Natural killer cell (primary cell): ENCODE measurements around the gene SPRN. TPM values are rescaled to one million over a fixed set of nuclear protein-coding genes. Genes with fewer than 3 reads are reported as not detected.

Source experiments
- ATAC-seq, 3 donors: fragments of 150-1000 bp in 2 of 3; fragments of 200-7000 bp in 1 of 3; cut with Tn5 transposase; 1 replicate in 1 of 3; 2 replicates in 2 of 3; pipeline ENCODE4 v1.10.0; 2021; ENCODE audit warnings: mild to moderate bottlenecking in 2 of 3, moderate library complexity in 2 of 3
- DNase-seq, 2 donors: peaks; one replicate each; pipeline versions ENCODE4 v3.0.0 to v3.0.0-alpha.2; 2013 to 2021; ENCODE audit warnings: mixed read lengths in 1 of 2
- H3K27ac ChIP-seq: one replicate; pipeline ENCODE4 v1.5.1; 2013; ENCODE audit warnings: mild to moderate bottlenecking, low read length
- H3K27me3 ChIP-seq: one replicate; pipeline ENCODE4 v1.6.1; 2013; ENCODE audit warnings: low read length; ENCODE audit not compliant: control insufficient read depth, insufficient read depth
- H3K36me3 ChIP-seq: one replicate; pipeline ENCODE4 v1.6.1; 2013; ENCODE audit warnings: low read length; ENCODE audit not compliant: control insufficient read depth, insufficient read depth
- H3K4me1 ChIP-seq: one replicate; pipeline ENCODE4 v1.6.1; 2013; ENCODE audit warnings: low read length; ENCODE audit not compliant: control insufficient read depth, insufficient read depth
- H3K4me3 ChIP-seq: one replicate; pipeline ENCODE4 v1.5.1; 2013; ENCODE audit warnings: low read length
- H3K9me3 ChIP-seq: one replicate; pipeline ENCODE4 v1.6.1; 2013; ENCODE audit warnings: low read length; ENCODE audit not compliant: control insufficient read depth, insufficient read depth
- H3K27ac Mint-ChIP-seq, 2 donors: one replicate each; pipeline ENCODE4 v1.8.0; 2022; ENCODE audit warnings: mild to moderate bottlenecking in 2 of 2, mixed read lengths in 2 of 2, moderate library complexity in 1 of 2
- H3K27me3 Mint-ChIP-seq, 2 donors: one replicate each; pipeline ENCODE4 v1.8.0; 2022; ENCODE audit warnings: low read depth in 2 of 2, mixed read lengths in 2 of 2
- H3K36me3 Mint-ChIP-seq: one replicate; pipeline ENCODE4 v1.8.0; 2022; ENCODE audit warnings: mixed read lengths
- H3K4me1 Mint-ChIP-seq, 2 donors: one replicate each; pipeline ENCODE4 v1.8.0; 2022; ENCODE audit warnings: mixed read lengths in 2 of 2
- H3K4me3 Mint-ChIP-seq: one replicate; pipeline ENCODE4 v1.8.0; 2022; ENCODE audit warnings: mild to moderate bottlenecking, moderate library complexity, mixed read lengths
- H3K9me3 Mint-ChIP-seq, 2 donors: one replicate each; pipeline ENCODE4 v1.8.0; 2022; ENCODE audit warnings: mixed read lengths in 2 of 2
- CTCF ChIP-seq: fragments of 200-600 bp; IDR thresholded peaks from one replicate; pipeline ENCODE4 v1.8.0; 2022; ENCODE audit warnings: antibody characterized with exemption
- WGBS: methylation state at CpG from one replicate; pipeline ENCODE4 v1.1.7; 2013; ENCODE audit warnings: missing lambda C conversion rate; ENCODE audit not compliant: insufficient coverage; 5-methylcytosine and 5-hydroxymethylcytosine counted together
- intact Hi-C: fragments of 100-400 bp; cut with micrococcal nuclease; formaldehyde crosslinking; loops from one replicate; pipeline ENCODE4 v1.14.2; 2022
- total RNA-seq, 4 donors: library from RNA; stranded (reverse); fragments of 120-200 nt in 1 of 4; gene quantifications; one replicate each; pipeline versions ENCODE4 v1.2.3 to v1.2.4, GENCODE V29; 2013 to 2022

SPRN gene
- total RNA-seq, 3 donors from 2014 or later (not counting 1 experiment from before 2014, with no cell fraction given): not detected

GRCh38 chr10:133445268-133445732 is 20.9 kb upstream of the SPRN start:
- WGBS: 96% methylated on average over 21 of the region's 22 CpGs
- DNase-seq: no peak

GRCh38 chr10:133444342-133445267 is 20.2 kb upstream of the SPRN start:
- Mint-ChIP-seq H3K36me3 (peaks cover 26% of the 10 kb centered on the region), H3K4me1 (peaks cover 13 to 35% of the 10 kb centered on the region in 2 donors), H3K27ac (no peak overlapping the region), H3K4me3 (no peak overlapping the region), H3K27me3 (peaks cover 2 to 13% of the 10 kb centered on the region in 2 donors), H3K9me3 (peaks cover 15 to 16% of the 10 kb centered on the region in 2 donors)
- peaks cover 3% of the 10 kb centered on the region for H3K27me3 ChIP-seq
- H3K4me3 ChIP-seq: no peak overlapping the region
- no peaks in the 10 kb centered on the region for H3K36me3 ChIP-seq
- no peak overlapping the region for H3K27ac ChIP-seq
- H3K4me1 ChIP-seq: peaks cover 29% of the 10 kb centered on the region
- WGBS: 85% methylated on average over 12 of the region's 12 CpGs
- H3K9me3 ChIP-seq: peaks cover 13% of the 10 kb centered on the region
- intact Hi-C loops: loop anchor here (10.0 kb wide), 1 partner anchor 50 kb away; no protein-coding TSS in a partner anchor
- DNase-seq (no peak), ATAC-seq (no peak)
- no peak for TF ChIP-seq CTCF

More at GRCh38 chr10:133445268-133445732, 20.9 kb upstream of the SPRN start:
- H3K27ac ChIP-seq: no peak overlapping the region
- no peak overlapping the region for H3K4me3 ChIP-seq
- Mint-ChIP-seq H3K27me3 (peaks cover 2 to 13% of the 10 kb centered on the region in 2 donors), H3K27ac (no peak overlapping the region), H3K4me3 (no peak overlapping the region), H3K4me1 (peaks cover 13 to 34% of the 10 kb centered on the region in 2 donors), H3K36me3 (peaks cover 26% of the 10 kb centered on the region), H3K9me3 (peaks cover 15 to 16% of the 10 kb centered on the region in 2 donors)
- peaks cover 29% of the 10 kb centered on the region for H3K4me1 ChIP-seq
- intact Hi-C loops: loop anchor here (10.0 kb wide), 1 partner anchor 50 kb away; no protein-coding TSS in a partner anchor
- peaks cover 3% of the 10 kb centered on the region for H3K27me3 ChIP-seq
- H3K36me3 ChIP-seq: no peaks in the 10 kb centered on the region
- no peak for ATAC-seq
- TF ChIP-seq CTCF: no peak
- peaks cover 13% of the 10 kb centered on the region for H3K9me3 ChIP-seq

GRCh38 chr10:133442967-133443924 is 18.8 kb upstream of the SPRN start:
- TF ChIP-seq CTCF: no peak
- H3K9me3 Mint-ChIP-seq: peaks cover 10 to 16% of the 10 kb centered on the region in 2 donors
- 87% methylated on average over 16 of the region's 16 CpGs for WGBS
- H3K36me3 Mint-ChIP-seq: peaks cover 19% of the 10 kb centered on the region
- DNase-seq: no peak
- peaks cover 21 to 49% of the 10 kb centered on the region in 2 donors for H3K4me1 Mint-ChIP-seq
- H3K4me3 Mint-ChIP-seq: peak overlapping the region; percentile 75
- H3K36me3 ChIP-seq: no peaks in the 10 kb centered on the region
- peak overlapping the region; percentile 65 to 81 for H3K27ac Mint-ChIP-seq
- no peak overlapping the region for H3K4me3 ChIP-seq
- H3K27me3 Mint-ChIP-seq: peaks cover 0 to 13% of the 10 kb centered on the region in 2 donors
- peaks cover 13% of the 10 kb centered on the region for H3K9me3 ChIP-seq
- H3K27me3 ChIP-seq: no peaks in the 10 kb centered on the region
- ATAC-seq: no peak
- peaks cover 37% of the 10 kb centered on the region for H3K4me1 ChIP-seq
- peak overlapping the region; percentile 8 for H3K27ac ChIP-seq
- intact Hi-C loops: loop anchor here (10.0 kb wide), 1 partner anchor 52 kb away; no protein-coding TSS in a partner anchor
